NOMO-1 treated with dmso at 0.1 percent for 144 hours (cell line): ENCODE measurements around the gene STARD5.
A peak's percentile ranks its signal among the peaks of the same experiment; 100 is the strongest.
"Not testable (repeated sequence)": the region's sequence is repeated elsewhere in the genome, so short reads cannot be mapped to it uniquely, and the experiment has no call there.

Source experiments
- DNase-seq: peaks from one replicate; lab custom pipeline; 2025; ENCODE audit not compliant: unreplicated experiment; lab: John Stamatoyannopoulos, UW

STARD5 gene

GRCh38 chr15:81323944-81324881, at the start of gene STARD5:
TSS of gene STARD5 (minus strand) at chr15:81324141. CDS start at chr15:81324099, 42 bp downstream.
- peak; percentile 97 for DNase-seq

- no peak for DNase-seq
These were observed 49.2 kb upstream of the STARD5 start for GRCh38 chr15:81373176-81373575.

- DNase-seq, result no peak
These were observed 48.6 kb upstream of the STARD5 start for GRCh38 chr15:81372575-81372974.

- DNase-seq, result no peak
These were observed 40.0 kb upstream of the STARD5 start for GRCh38 chr15:81363718-81364500.

- no peak for DNase-seq
These were observed 39.3 kb upstream of the STARD5 start for GRCh38 chr15:81363276-81363675.

- no peak for DNase-seq
These were observed 38.8 kb upstream of the STARD5 start for GRCh38 chr15:81362790-81363189.

- DNase-seq, result no peak
These were observed 38.0 kb upstream of the STARD5 start for GRCh38 chr15:81361891-81362290.

GRCh38 chr15:81360491-81360890, 36.5 kb upstream of the STARD5 start:
- DNase-seq, result no peak

- DNase-seq, result no peak
These were observed 34.3 kb upstream of the STARD5 start for GRCh38 chr15:81358248-81358647.

GRCh38 chr15:81357180-81357686, 33.3 kb upstream of the STARD5 start:
- DNase-seq, result no peak

GRCh38 chr15:81356252-81356651, 32.3 kb upstream of the STARD5 start:
- DNase-seq, result no peak

- DNase-seq, result no peak
These were observed 27.7 kb upstream of the STARD5 start for GRCh38 chr15:81351651-81352050.

GRCh38 chr15:81349271-81349670, 25.3 kb upstream of the STARD5 start:
- no peak for DNase-seq

- DNase-seq, result not testable (repeated sequence)
These were observed 24.8 kb upstream of the STARD5 start for GRCh38 chr15:81348691-81349090.

GRCh38 chr15:81347910-81348309, 24.0 kb upstream of the STARD5 start:
- no peak for DNase-seq

- DNase-seq, result no peak
These were observed 22.7 kb upstream of the STARD5 start for GRCh38 chr15:81346611-81347010.

- DNase-seq, result no peak
These were observed 19.4 kb upstream of the STARD5 start for GRCh38 chr15:81343371-81343770.

- no peak for DNase-seq
These were observed 17.4 kb upstream of the STARD5 start for GRCh38 chr15:81341351-81341750.

GRCh38 chr15:81339851-81340250, 15.9 kb upstream of the STARD5 start:
- DNase-seq, result no peak

GRCh38 chr15:81339321-81339720, 15.4 kb upstream of the STARD5 start:
- no peak for DNase-seq

GRCh38 chr15:81338170-81339007, 14.4 kb upstream of the STARD5 start:
- DNase-seq, result peak; percentile 46
